GM23338 (cell line): ENCODE data around the gene PBLD. TPM values are rescaled to one million over a fixed set of nuclear protein-coding genes. Genes with fewer than 3 reads are reported as not detected.
"Not testable (repeated sequence)": the region's sequence is repeated elsewhere in the genome, so short reads cannot be mapped to it uniquely, and the experiment has no call there.

ENCODE experiments used
- ATAC-seq: fragments of 200-7000 bp; cut with Tn5 transposase; 3 replicates; pipeline ENCODE4 v1.9.1; 2020
- DNase-seq: peaks from one replicate; pipeline ENCODE4 v3.0.0-alpha.2; 2015; ENCODE audit warnings: low spot score
- H2AFZ ChIP-seq: fragments of 200-600 bp; sonication (generic); 2 replicates; pipeline ENCODE4 v1.8.0; 2016; ENCODE audit warnings: antibody characterized with exemption, mild to moderate bottlenecking, moderate library complexity
- H3F3A ChIP-seq: fragments of 200-600 bp; sonication (generic); replicated peaks from 2 replicates; pipeline ENCODE4 v1.8.0; 2017; ENCODE audit warnings: antibody characterized with exemption, mixed run types, low read depth
- H3K27ac ChIP-seq: fragments of 200-600 bp; sonication (generic); 2 replicates; pipeline ENCODE4 v1.6.1; 2016; ENCODE audit warnings: low read depth
- H3K27me3 ChIP-seq: fragments of 200-600 bp; sonication (generic); 2 replicates; pipeline ENCODE4 v1.8.0; 2016; ENCODE audit warnings: mild to moderate bottlenecking, mixed run types, moderate library complexity; ENCODE audit not compliant: insufficient read depth
- H3K36me3 ChIP-seq: fragments of 200-600 bp; sonication (generic); 2 replicates; pipeline ENCODE4 v1.8.0; 2016; ENCODE audit warnings: mild to moderate bottlenecking; ENCODE audit not compliant: insufficient read depth
- H3K4me1 ChIP-seq: fragments of 200-600 bp; sonication (generic); 2 replicates; pipeline ENCODE4 v1.8.0; 2016; ENCODE audit warnings: mild to moderate bottlenecking, moderate library complexity; ENCODE audit not compliant: insufficient read depth
- H3K4me2 ChIP-seq: fragments of 200-600 bp; sonication (generic); 2 replicates; pipeline ENCODE4 v1.7.1; 2017; ENCODE audit warnings: mixed run types
- H3K4me3 ChIP-seq: fragments of 200-600 bp; sonication (generic); 2 replicates; pipeline ENCODE4 v1.6.1; 2016; ENCODE audit warnings: mixed run types
- H3K79me2 ChIP-seq: fragments of 200-600 bp; sonication (generic); replicated peaks from 2 replicates; pipeline ENCODE4 v1.8.0; 2017; ENCODE audit warnings: mild to moderate bottlenecking; ENCODE audit not compliant: insufficient read depth
- H3K9me2 ChIP-seq: fragments of 200-600 bp; sonication (generic); 2 replicates; pipeline ENCODE4 v1.8.0; 2017; ENCODE audit not compliant: insufficient read depth
- H4K20me1 ChIP-seq: fragments of 200-600 bp; sonication (generic); replicated peaks from 2 replicates; pipeline ENCODE4 v1.8.0; 2017; ENCODE audit warnings: mild to moderate bottlenecking; ENCODE audit not compliant: insufficient read depth
- H3K27ac Mint-ChIP-seq: 2 replicates; pipeline ENCODE4 v1.8.0; 2020; ENCODE audit warnings: inconsistent platforms, mild to moderate bottlenecking, moderate library complexity, mixed read lengths
- H3K27me3 Mint-ChIP-seq: 3 replicates; pipeline ENCODE4 v1.8.0; 2022; ENCODE audit warnings: low read depth, mild to moderate bottlenecking, moderate library complexity, mixed read lengths, inconsistent platforms; ENCODE audit not compliant: insufficient read depth, poor library complexity
- H3K36me3 Mint-ChIP-seq: 3 replicates; pipeline ENCODE4 v1.8.0; 2021; ENCODE audit warnings: low read depth, mild to moderate bottlenecking, inconsistent platforms, moderate library complexity, mixed read lengths
- H3K4me1 Mint-ChIP-seq: 3 replicates; pipeline ENCODE4 v1.8.0; 2020; ENCODE audit warnings: mild to moderate bottlenecking, inconsistent platforms, mixed read lengths
- H3K4me3 Mint-ChIP-seq: 3 replicates; pipeline ENCODE4 v1.8.0; 2021; ENCODE audit warnings: moderate library complexity, mild to moderate bottlenecking, inconsistent platforms, mixed read lengths
- H3K9me3 Mint-ChIP-seq: 3 replicates; pipeline ENCODE4 v1.8.0; 2020; ENCODE audit warnings: moderate library complexity, mild to moderate bottlenecking, inconsistent platforms, mixed read lengths
- CREB1 ChIP-seq: fragments of 250-450 bp; sonication (Bioruptor Pico); IDR thresholded peaks from 2 replicates; pipeline ENCODE4 v1.5.0; 2020; ENCODE audit warnings: low read depth, mild to moderate bottlenecking, moderate library complexity
- EZH2 ChIP-seq: fragments of 200-600 bp; sonication (generic); IDR thresholded peaks from one replicate; pipeline ENCODE4 v1.8.0; 2017; ENCODE audit warnings: antibody characterized with exemption, mild to moderate bottlenecking, low read depth; ENCODE audit not compliant: unreplicated experiment
- EZH2phosphoT487 ChIP-seq: fragments of 200-600 bp; sonication (generic); IDR thresholded peaks from one replicate; pipeline ENCODE4 v1.8.1; 2018; ENCODE audit warnings: antibody characterized with exemption; ENCODE audit not compliant: unreplicated experiment
- JUNB ChIP-seq: IDR thresholded peaks from one replicate; pipeline ENCODE4 v1.6.1; 2016; ENCODE audit warnings: antibody characterized with exemption; ENCODE audit not compliant: unreplicated experiment
- NANOG ChIP-seq: IDR thresholded peaks from 2 replicates; pipeline ENCODE4 v1.6.1; 2016; ENCODE audit warnings: antibody characterized with exemption, borderline replicate concordance
- POLR2AphosphoS5 ChIP-seq: IDR thresholded peaks from 2 replicates; pipeline ENCODE4 v1.6.1; 2016; ENCODE audit warnings: antibody characterized with exemption, low read depth
- STAT1 ChIP-seq: IDR thresholded peaks from one replicate; pipeline ENCODE4 v1.6.1; 2016; ENCODE audit warnings: antibody characterized with exemption; ENCODE audit not compliant: unreplicated experiment
- ZNF114 ChIP-seq: fragments of 250-450 bp; sonication (Bioruptor Pico); IDR thresholded peaks from 2 replicates; pipeline ENCODE4 v1.5.0; 2020; ENCODE audit warnings: mild to moderate bottlenecking, moderate library complexity
- ZNF331 ChIP-seq: fragments of 250-450 bp; sonication (Bioruptor Pico); IDR thresholded peaks from 2 replicates; pipeline ENCODE4 v1.5.0; 2020; ENCODE audit warnings: low read depth, mild to moderate bottlenecking, moderate library complexity
- polyA plus RNA-seq: library from polyadenylated mRNA; unstranded; fragments of >200 nt; fragmentation: Nextera tagmentation; extraction: Ambion mirVana; gene quantifications from 2 replicates; pipeline ENCODE4 v1.2.1, GENCODE V29; 2016
- total RNA-seq: library from RNA; depleted of rRNA; stranded (reverse); fragments of >200 nt; shearing (Covaris generic); gene quantifications from 2 replicates; pipeline ENCODE4 v1.2.3, GENCODE V29; 2014
- TF ChIP-seq, protein P1 (sequence below): IDR thresholded peaks from one replicate; pipeline ENCODE4 v1.6.1; 2018; ENCODE audit warnings: antibody characterized with exemption; ENCODE audit not compliant: unreplicated experiment
- TF ChIP-seq, protein P2 (sequence below), 2 experiments: fragments of 200-600 bp in 1 of 2; sonication (generic) in 1 of 2; conservative IDR thresholded peaks; 2 replicates each; pipeline versions ENCODE4 v1.5.1 to v1.6.1; 2016 to 2017; ENCODE audit warnings: antibody characterized with exemption in 2 of 2, low read depth in 2 of 2, mild to moderate bottlenecking in 2 of 2, moderate library complexity in 1 of 2
- TF ChIP-seq, protein P3 (sequence below): IDR thresholded peaks from 2 replicates; pipeline ENCODE4 v1.6.1; 2016; ENCODE audit warnings: antibody characterized with exemption

The PBLD gene
- total and polyA plus RNA-seq, 2 experiments from 2014 or later = 0.90 to 1.5 TPM

DNA sequence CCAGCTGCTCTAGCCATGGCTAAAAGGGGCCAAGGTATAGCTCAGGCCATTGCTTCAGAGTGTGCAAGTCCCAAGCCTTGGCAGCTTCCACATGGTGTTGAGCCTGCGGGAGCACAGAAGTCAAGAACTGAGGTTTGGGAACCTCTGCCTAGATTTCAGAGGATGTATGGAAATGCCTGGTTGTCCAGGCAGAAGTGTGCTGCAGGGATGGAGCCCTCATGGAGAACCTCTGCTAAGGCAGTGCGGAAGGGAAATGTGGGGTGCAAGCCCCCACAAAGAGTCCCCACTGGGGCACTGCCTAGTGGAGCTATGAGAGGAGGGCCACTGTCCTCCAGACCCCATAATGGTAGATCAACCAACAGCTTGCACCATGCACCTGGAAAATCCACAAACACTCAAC, 54.9 kb downstream of the PBLD start:
- not testable (repeated sequence) for H3K4me3 Mint-ChIP-seq, H3K4me3 ChIP-seq, H3K27ac ChIP-seq, H3K4me2 ChIP-seq, H3K27me3 ChIP-seq, H3K4me1 ChIP-seq, H3F3A ChIP-seq, DNase-seq, ATAC-seq, H3K4me1 Mint-ChIP-seq, H4K20me1 ChIP-seq, H3K9me2 ChIP-seq, H3K36me3 ChIP-seq, H3K27ac Mint-ChIP-seq, H3K27me3 Mint-ChIP-seq, H2AFZ ChIP-seq, H3K79me2 ChIP-seq
- Mint-ChIP-seq H3K36me3 (peaks cover 28% of the 10 kb centered on the region), H3K9me3 (peaks cover 41% of the 10 kb centered on the region)

DNA sequence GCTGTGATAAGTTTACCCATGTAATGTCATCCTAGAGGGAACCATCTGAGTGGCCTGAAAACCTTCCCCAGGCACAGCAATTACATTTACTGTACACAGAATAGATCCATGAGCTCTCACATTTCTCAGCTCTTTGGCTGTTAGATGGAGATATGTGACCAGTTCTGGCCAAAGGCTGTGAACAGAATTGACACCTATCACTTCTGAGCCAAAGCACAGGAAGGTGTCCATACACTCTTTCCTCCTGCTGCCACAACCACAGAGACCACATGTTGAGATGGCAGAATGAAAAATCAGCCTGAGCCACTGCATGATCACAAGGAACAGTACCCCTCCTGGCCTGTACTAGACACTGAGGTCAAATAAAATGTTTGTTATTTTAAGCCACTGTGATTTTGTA, 56.5 kb downstream of the PBLD start:
- Mint-ChIP-seq H3K4me1 (peaks cover 4% of the 10 kb centered on the region), H3K27me3 (peaks cover 1% of the 10 kb centered on the region), H3K9me3 (peaks cover 41% of the 10 kb centered on the region), H3K27ac (no peak overlapping the region), H3K36me3 (peaks cover 28% of the 10 kb centered on the region), H3K4me3 (no peak overlapping the region)
- Histone ChIP-seq H3K9me2 (no peaks in the 10 kb centered on the region), H3F3A (no peaks in the 10 kb centered on the region), H3K4me1 (no peaks in the 10 kb centered on the region), H3K79me2 (no peaks in the 10 kb centered on the region), H3K27ac (no peak overlapping the region), H4K20me1 (no peaks in the 10 kb centered on the region), H3K36me3 (0 out of 2 replicates have a peak, but pooled peaks cover 4% of the 10 kb centered on the region), H2AFZ (no peak overlapping the region), H3K4me3 (no peak overlapping the region), H3K4me2 (no peak overlapping the region), H3K27me3 (no peaks in the 10 kb centered on the region)
- DNase-seq (no peak), ATAC-seq (no peak)
- TF ChIP-seq, protein P1, sequence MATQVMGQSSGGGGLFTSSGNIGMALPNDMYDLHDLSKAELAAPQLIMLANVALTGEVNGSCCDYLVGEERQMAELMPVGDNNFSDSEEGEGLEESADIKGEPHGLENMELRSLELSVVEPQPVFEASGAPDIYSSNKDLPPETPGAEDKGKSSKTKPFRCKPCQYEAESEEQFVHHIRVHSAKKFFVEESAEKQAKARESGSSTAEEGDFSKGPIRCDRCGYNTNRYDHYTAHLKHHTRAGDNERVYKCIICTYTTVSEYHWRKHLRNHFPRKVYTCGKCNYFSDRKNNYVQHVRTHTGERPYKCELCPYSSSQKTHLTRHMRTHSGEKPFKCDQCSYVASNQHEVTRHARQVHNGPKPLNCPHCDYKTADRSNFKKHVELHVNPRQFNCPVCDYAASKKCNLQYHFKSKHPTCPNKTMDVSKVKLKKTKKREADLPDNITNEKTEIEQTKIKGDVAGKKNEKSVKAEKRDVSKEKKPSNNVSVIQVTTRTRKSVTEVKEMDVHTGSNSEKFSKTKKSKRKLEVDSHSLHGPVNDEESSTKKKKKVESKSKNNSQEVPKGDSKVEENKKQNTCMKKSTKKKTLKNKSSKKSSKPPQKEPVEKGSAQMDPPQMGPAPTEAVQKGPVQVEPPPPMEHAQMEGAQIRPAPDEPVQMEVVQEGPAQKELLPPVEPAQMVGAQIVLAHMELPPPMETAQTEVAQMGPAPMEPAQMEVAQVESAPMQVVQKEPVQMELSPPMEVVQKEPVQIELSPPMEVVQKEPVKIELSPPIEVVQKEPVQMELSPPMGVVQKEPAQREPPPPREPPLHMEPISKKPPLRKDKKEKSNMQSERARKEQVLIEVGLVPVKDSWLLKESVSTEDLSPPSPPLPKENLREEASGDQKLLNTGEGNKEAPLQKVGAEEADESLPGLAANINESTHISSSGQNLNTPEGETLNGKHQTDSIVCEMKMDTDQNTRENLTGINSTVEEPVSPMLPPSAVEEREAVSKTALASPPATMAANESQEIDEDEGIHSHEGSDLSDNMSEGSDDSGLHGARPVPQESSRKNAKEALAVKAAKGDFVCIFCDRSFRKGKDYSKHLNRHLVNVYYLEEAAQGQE = no peak
- TF ChIP-seq, protein P2, sequence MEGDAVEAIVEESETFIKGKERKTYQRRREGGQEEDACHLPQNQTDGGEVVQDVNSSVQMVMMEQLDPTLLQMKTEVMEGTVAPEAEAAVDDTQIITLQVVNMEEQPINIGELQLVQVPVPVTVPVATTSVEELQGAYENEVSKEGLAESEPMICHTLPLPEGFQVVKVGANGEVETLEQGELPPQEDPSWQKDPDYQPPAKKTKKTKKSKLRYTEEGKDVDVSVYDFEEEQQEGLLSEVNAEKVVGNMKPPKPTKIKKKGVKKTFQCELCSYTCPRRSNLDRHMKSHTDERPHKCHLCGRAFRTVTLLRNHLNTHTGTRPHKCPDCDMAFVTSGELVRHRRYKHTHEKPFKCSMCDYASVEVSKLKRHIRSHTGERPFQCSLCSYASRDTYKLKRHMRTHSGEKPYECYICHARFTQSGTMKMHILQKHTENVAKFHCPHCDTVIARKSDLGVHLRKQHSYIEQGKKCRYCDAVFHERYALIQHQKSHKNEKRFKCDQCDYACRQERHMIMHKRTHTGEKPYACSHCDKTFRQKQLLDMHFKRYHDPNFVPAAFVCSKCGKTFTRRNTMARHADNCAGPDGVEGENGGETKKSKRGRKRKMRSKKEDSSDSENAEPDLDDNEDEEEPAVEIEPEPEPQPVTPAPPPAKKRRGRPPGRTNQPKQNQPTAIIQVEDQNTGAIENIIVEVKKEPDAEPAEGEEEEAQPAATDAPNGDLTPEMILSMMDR (conservative IDR thresholded peaks at IDR 0.05; ENCODE audit: low read depth in 2 of 2) = no peak
- no peak for TF ChIP-seq NANOG
- TF ChIP-seq ZNF331 (CRISPR knock-in tag) = no peak
- TF ChIP-seq EZH2 = no peak
- no peak for TF ChIP-seq POLR2AphosphoS5
- no peak for TF ChIP-seq ZNF114 (CRISPR knock-in tag)
- no peak for TF ChIP-seq JUNB
- TF ChIP-seq, protein P3, sequence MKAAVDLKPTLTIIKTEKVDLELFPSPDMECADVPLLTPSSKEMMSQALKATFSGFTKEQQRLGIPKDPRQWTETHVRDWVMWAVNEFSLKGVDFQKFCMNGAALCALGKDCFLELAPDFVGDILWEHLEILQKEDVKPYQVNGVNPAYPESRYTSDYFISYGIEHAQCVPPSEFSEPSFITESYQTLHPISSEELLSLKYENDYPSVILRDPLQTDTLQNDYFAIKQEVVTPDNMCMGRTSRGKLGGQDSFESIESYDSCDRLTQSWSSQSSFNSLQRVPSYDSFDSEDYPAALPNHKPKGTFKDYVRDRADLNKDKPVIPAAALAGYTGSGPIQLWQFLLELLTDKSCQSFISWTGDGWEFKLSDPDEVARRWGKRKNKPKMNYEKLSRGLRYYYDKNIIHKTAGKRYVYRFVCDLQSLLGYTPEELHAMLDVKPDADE = no peak
- no peak for TF ChIP-seq CREB1 (CRISPR knock-in tag)
- TF ChIP-seq STAT1 = no peak
- no peak for TF ChIP-seq EZH2phosphoT487
